PC-9 (cell line): ENCODE measurements around the gene WTIP. TPM values are rescaled to one million over a fixed set of nuclear protein-coding genes. Genes with fewer than 3 reads are reported as not detected.

ENCODE experiments used
- Bru-seq: library from RNA; stranded (reverse); fragments of 400-500 nt; gene quantifications from one replicate; lab custom pipeline; 2021; lab: Mats Ljungman, UMichigan
- BruChase-seq, 2 experiments: library from RNA; stranded (reverse); fragments of 400-500 nt; gene quantifications; one replicate each; lab custom pipeline; 2021; lab: Mats Ljungman, UMichigan
- BruUV-seq: library from RNA; stranded (reverse); fragments of 400-500 nt; replicated peaks from 2 replicates; lab custom pipeline; 2021; lab: Mats Ljungman, UMichigan
- CTCF ChIA-PET: fragments of 300-600 bp; sonication (Branson Sonifier 250); formaldehyde crosslinking; loops from one replicate; lab custom pipeline; 2022; ENCODE audit warnings: antibody characterized with exemption; lab: Charles Lee
- POLR2A ChIA-PET: fragments of 300-600 bp; sonication (Branson Sonifier 250); formaldehyde crosslinking; loops from one replicate; lab custom pipeline; 2022; ENCODE audit warnings: antibody characterized with exemption; ENCODE audit not compliant: unreplicated experiment; lab: Charles Lee
- DNase-seq, 2 experiments: peaks; one replicate each; pipeline versions ENCODE4 v3.0.0 to v3.0.0-alpha.2; 2015 to 2022; ENCODE audit warnings: mixed read lengths in 1 of 2
- H2AFZ ChIP-seq: fragments of 200-600 bp; sonication (generic); 2 replicates; pipeline ENCODE4 v1.8.1; 2017; ENCODE audit warnings: antibody characterized with exemption
- H3F3A ChIP-seq: fragments of 200-600 bp; sonication (generic); 2 replicates; pipeline ENCODE4 v1.8.1; 2017; ENCODE audit warnings: antibody characterized with exemption, mild to moderate bottlenecking, low read depth; ENCODE audit not compliant: insufficient read depth
- H3K27ac ChIP-seq: fragments of 200-600 bp; sonication (generic); 2 replicates; pipeline ENCODE4 v1.6.1; 2016; ENCODE audit warnings: mixed run types
- H3K27me3 ChIP-seq: fragments of 200-600 bp; sonication (generic); 2 replicates; pipeline ENCODE4 v1.6.1; 2016; ENCODE audit warnings: low read depth, mixed run types; ENCODE audit not compliant: insufficient read depth
- H3K36me3 ChIP-seq: fragments of 200-600 bp; sonication (generic); 2 replicates; pipeline ENCODE4 v1.6.1; 2016; ENCODE audit warnings: low read depth, mixed run types
- H3K4me1 ChIP-seq: fragments of 200-600 bp; sonication (generic); replicated peaks from 2 replicates; pipeline ENCODE4 v1.6.1; 2016; ENCODE audit warnings: mixed run types; ENCODE audit not compliant: insufficient read depth
- H3K4me2 ChIP-seq: fragments of 200-600 bp; sonication (generic); 2 replicates; pipeline ENCODE4 v1.6.1; 2017; ENCODE audit warnings: mixed run types
- H3K4me3 ChIP-seq: fragments of 200-600 bp; sonication (generic); 2 replicates; pipeline ENCODE4 v1.6.1; 2016; ENCODE audit warnings: mixed run types
- H3K79me2 ChIP-seq: fragments of 200-600 bp; sonication (generic); 2 replicates; pipeline ENCODE4 v1.6.1; 2017; ENCODE audit warnings: low read depth, mixed run types
- H3K9me2 ChIP-seq: fragments of 200-600 bp; sonication (generic); 2 replicates; pipeline ENCODE4 v1.8.1; 2017; ENCODE audit warnings: mild to moderate bottlenecking; ENCODE audit not compliant: insufficient read depth
- H3K9me3 ChIP-seq: fragments of 200-600 bp; sonication (generic); 2 replicates; pipeline ENCODE4 v1.8.1; 2016; ENCODE audit warnings: low read depth; ENCODE audit not compliant: insufficient read depth
- H4K20me1 ChIP-seq: fragments of 200-600 bp; sonication (generic); 2 replicates; pipeline ENCODE4 v1.8.1; 2017; ENCODE audit not compliant: insufficient read depth
- CTCF ChIP-seq: fragments of 200-600 bp; sonication (generic); conservative IDR thresholded peaks from 2 replicates; pipeline ENCODE4 v1.6.1; 2017; ENCODE audit warnings: mixed run types, antibody characterized with exemption, mild to moderate bottlenecking, moderate library complexity
- EZH2 ChIP-seq: fragments of 200-600 bp; sonication (generic); IDR thresholded peaks from 2 replicates; pipeline ENCODE4 v1.8.0; 2017; ENCODE audit warnings: antibody characterized with exemption, low read depth
- intact Hi-C: fragments of 100-400 bp; cut with micrococcal nuclease; formaldehyde crosslinking; loops from one replicate; pipeline ENCODE4 v1.10.0; 2022; ENCODE audit not compliant: unreplicated experiment
- long read RNA-seq: library from polyadenylated mRNA; stranded (forward); transcript quantifications from one replicate; pipeline ENCODE4 v2.0.0, GENCODE V29; 2022
- total RNA-seq: library from RNA; stranded (reverse); gene quantifications from 2 replicates; pipeline ENCODE4 v1.2.3, GENCODE V29; 2021

The WTIP gene
- 0.50 and 0.63 TPM in 2 replicates for total RNA-seq
- Bru-seq, nascent RNA: percentile 22 among the genes with signal in this experiment
- percentile 33 among the genes with signal in this experiment for BruChase-seq, experiment 1, labeled RNA remaining after a 2-hour chase
- percentile 29 among the genes with signal in this experiment for BruChase-seq, experiment 2, labeled RNA remaining after a 6-hour chase
- long read RNA-seq: 0 reads

GRCh38 chr19:34480971-34481841, at the start of gene WTIP:
TSS of gene WTIP (plus strand) at chr19:34481758. CDS start at chr19:34481975, 217 bp downstream.
- TF ChIP-seq CTCF (no peak), EZH2 (no peak)
- Histone ChIP-seq H4K20me1 (no peaks in the 10 kb centered on the region), H3K4me1 (no peaks in the 10 kb centered on the region), H3K27ac (no peak within 1 kb of the TSS), H3F3A (no peaks in the 10 kb centered on the region), H3K4me3 (no peak within 1 kb of the TSS), H3K9me3 (no peaks in the 10 kb centered on the region), H3K36me3 (no peaks in the 10 kb centered on the region), H3K27me3 (no peaks in the 10 kb centered on the region), H2AFZ (no peak within 1 kb of the TSS), H3K79me2 (no peaks in the 10 kb centered on the region), H3K4me2 (no peak within 1 kb of the TSS), H3K9me2 (no peaks in the 10 kb centered on the region)
- ChIA-PET POLR2A (interaction anchor here (0.6 kb wide), 1 partner anchor 122 kb away, joined by 7 read pairs; no protein-coding TSS in a partner anchor), CTCF (interaction anchor here (0.6 kb wide), 1 partner anchor 80 kb away, joined by 5 read pairs; no protein-coding TSS in a partner anchor)
- BruUV-seq: no TSS peak
- intact Hi-C loops: no loop called here
- DNase-seq: peak in 1 of 2 experiments; percentile 20

- Histone ChIP-seq H3K79me2 (peaks cover 73% of the 10 kb centered on the region), H3K36me3 (peaks cover 38% of the 10 kb centered on the region), H2AFZ (no peak overlapping the region), H3F3A (peaks cover 15% of the 10 kb centered on the region; the same call in 1 of the 2 replicates), H3K4me3 (no peak overlapping the region), H3K27ac (no peak overlapping the region), H3K9me2 (no peaks in the 10 kb centered on the region), H3K4me2 (no peak overlapping the region), H3K27me3 (no peaks in the 10 kb centered on the region), H3K9me3 (no peaks in the 10 kb centered on the region), H4K20me1 (peaks cover 76% of the 10 kb centered on the region), H3K4me1 (peaks cover 18% of the 10 kb centered on the region)
- ChIA-PET CTCF (no interaction called here), POLR2A (no interaction called here)
- no TSS peak for BruUV-seq
- DNase-seq: no peak
- TF ChIP-seq CTCF (no peak), EZH2 (no peak)
- intact Hi-C loops: no loop called here
Measured at GRCh38 chr19:34432797-34433196, 48.8 kb upstream of the WTIP start.

- H2AFZ ChIP-seq: no peak overlapping the region
- no peaks in the 10 kb centered on the region for H3K27me3 ChIP-seq
- TF ChIP-seq CTCF (no peak), EZH2 (no peak)
- peaks cover 64% of the 10 kb centered on the region for H4K20me1 ChIP-seq
- no peaks in the 10 kb centered on the region for H3K9me3 ChIP-seq
- H3K36me3 ChIP-seq: peaks cover 53% of the 10 kb centered on the region
- ChIA-PET POLR2A (no interaction called here), CTCF (no interaction called here)
- H3K9me2 ChIP-seq: no peaks in the 10 kb centered on the region
- H3K79me2 ChIP-seq: peaks cover 48% of the 10 kb centered on the region
- no peaks in the 10 kb centered on the region for H3K4me1 ChIP-seq
- H3K4me2 ChIP-seq: no peak overlapping the region
- H3K27ac ChIP-seq: no peak overlapping the region
- peaks cover 10% of the 10 kb centered on the region; the same call in 1 of the 2 replicates for H3F3A ChIP-seq
- no TSS peak for BruUV-seq
- intact Hi-C loops: no loop called here
- DNase-seq: no peak
- H3K4me3 ChIP-seq: no peak overlapping the region
Measured at GRCh38 chr19:34436716-34437115, 44.8 kb upstream of the WTIP start.
